GM21737 (cell line): ENCODE measurements around the gene MICAL3.
"Not testable (repeated sequence)": the region's sequence is repeated elsewhere in the genome, so short reads cannot be mapped to it uniquely, and the experiment has no call there.

Experiments
- ATAC-seq: cut with Tn5 transposase; IDR thresholded peaks from one replicate; pipeline ENCODE4 v1.9.1; 2021; ENCODE audit warnings: mild to moderate bottlenecking, moderate library complexity; ENCODE audit not compliant: unreplicated experiment

MICAL3 gene

GRCh38 chr22:18001894-18002315 is 22.5 kb downstream of the MICAL3 start:
- not testable (repeated sequence) for ATAC-seq

GRCh38 chr22:18001040-18001893 is 23.1 kb downstream of the MICAL3 start:
- no peak for ATAC-seq

- no peak for ATAC-seq
Measured at GRCh38 chr22:18000441-18001039, 23.8 kb downstream of the MICAL3 start.

GRCh38 chr22:17999851-18000250 is 24.5 kb downstream of the MICAL3 start:
- no peak for ATAC-seq

- no peak for ATAC-seq
Measured at GRCh38 chr22:17998913-17999312, 25.4 kb downstream of the MICAL3 start.

GRCh38 chr22:17997456-17997855 is 26.9 kb downstream of the MICAL3 start:
- no peak for ATAC-seq

- ATAC-seq, result not testable (repeated sequence)
Measured at GRCh38 chr22:17995256-17995655, 29.1 kb downstream of the MICAL3 start.

GRCh38 chr22:17994424-17995108 is 29.8 kb downstream of the MICAL3 start:
- ATAC-seq, result no peak

- ATAC-seq, result not testable (repeated sequence)
Measured at GRCh38 chr22:17992976-17993375, 31.4 kb downstream of the MICAL3 start.

GRCh38 chr22:17991992-17992391 is 32.4 kb downstream of the MICAL3 start:
- not testable (repeated sequence) for ATAC-seq

- ATAC-seq, result no peak
Measured at GRCh38 chr22:17990942-17991341, 33.4 kb downstream of the MICAL3 start.

GRCh38 chr22:17990147-17990546 is 34.2 kb downstream of the MICAL3 start:
- no peak for ATAC-seq

GRCh38 chr22:17988800-17989513 is 35.4 kb downstream of the MICAL3 start:
- no peak for ATAC-seq

GRCh38 chr22:17985606-17986005 is 38.8 kb downstream of the MICAL3 start:
- no peak for ATAC-seq

GRCh38 chr22:17985071-17985470 is 39.3 kb downstream of the MICAL3 start:
- not testable (repeated sequence) for ATAC-seq

GRCh38 chr22:17984114-17984513 is 40.2 kb downstream of the MICAL3 start:
- no peak for ATAC-seq

- no peak for ATAC-seq
Measured at GRCh38 chr22:17982572-17983141, 41.7 kb downstream of the MICAL3 start.

- no peak for ATAC-seq
Measured at GRCh38 chr22:17981497-17981896, 42.9 kb downstream of the MICAL3 start.

GRCh38 chr22:17980638-17981051 is 43.7 kb downstream of the MICAL3 start:
- ATAC-seq, result no peak

GRCh38 chr22:17980015-17980590 is 44.3 kb downstream of the MICAL3 start:
- no peak for ATAC-seq
